HG02840 (cell line): ENCODE measurements around the gene PRR33.

Source experiments
- ATAC-seq: cut with Tn5 transposase; IDR thresholded peaks from one replicate; pipeline ENCODE4 v1.9.1; 2021; ENCODE audit warnings: mild to moderate bottlenecking, moderate library complexity, moderate number of reproducible peaks; ENCODE audit not compliant: unreplicated experiment, low FRiP score

The PRR33 gene

DNA sequence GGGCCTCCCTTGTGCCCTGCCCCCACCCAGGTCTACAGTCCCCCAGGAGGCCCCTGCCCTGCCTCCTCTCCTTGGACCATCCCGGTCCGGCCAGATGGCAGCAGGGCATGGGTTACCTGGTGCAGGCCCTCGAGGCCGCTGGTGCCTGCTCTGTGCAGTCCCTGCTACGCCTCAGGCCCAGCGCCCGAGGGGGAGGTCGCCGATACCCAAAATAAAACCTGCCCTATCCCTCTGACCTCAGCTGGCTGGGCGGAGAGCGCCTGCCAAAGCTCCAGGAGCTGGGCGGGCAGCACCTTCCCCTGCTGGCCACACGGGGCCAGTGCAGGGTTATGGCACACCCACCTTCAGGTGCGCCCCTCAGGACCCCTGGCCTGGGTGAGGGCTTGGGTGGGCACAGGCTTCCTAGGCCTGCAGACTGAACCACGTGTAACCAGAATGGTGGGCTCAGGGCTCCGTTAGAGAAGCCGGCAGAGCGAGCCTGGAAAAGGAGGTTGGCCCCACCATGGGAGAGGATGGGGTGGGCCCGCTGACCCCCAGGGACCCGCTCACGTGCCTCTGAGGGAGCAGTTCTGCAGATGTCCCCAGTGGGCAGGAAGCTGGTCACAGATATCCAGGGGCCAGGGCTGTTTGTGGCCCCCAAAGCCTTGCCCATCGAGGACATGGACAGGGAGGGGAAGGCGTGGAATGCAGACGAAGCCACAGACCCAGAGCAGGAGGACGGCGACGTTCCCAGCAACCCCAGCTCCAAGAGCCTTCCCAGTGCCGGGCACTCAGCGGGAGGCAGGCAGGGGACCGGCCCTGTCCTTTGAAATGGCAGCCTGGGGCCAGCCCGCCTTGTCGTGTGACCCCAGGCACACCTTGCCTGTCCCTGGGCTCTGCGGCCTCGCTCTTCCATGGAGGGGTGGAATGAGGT, 26.1 kb upstream of the PRR33 start:
- no peak for ATAC-seq

DNA sequence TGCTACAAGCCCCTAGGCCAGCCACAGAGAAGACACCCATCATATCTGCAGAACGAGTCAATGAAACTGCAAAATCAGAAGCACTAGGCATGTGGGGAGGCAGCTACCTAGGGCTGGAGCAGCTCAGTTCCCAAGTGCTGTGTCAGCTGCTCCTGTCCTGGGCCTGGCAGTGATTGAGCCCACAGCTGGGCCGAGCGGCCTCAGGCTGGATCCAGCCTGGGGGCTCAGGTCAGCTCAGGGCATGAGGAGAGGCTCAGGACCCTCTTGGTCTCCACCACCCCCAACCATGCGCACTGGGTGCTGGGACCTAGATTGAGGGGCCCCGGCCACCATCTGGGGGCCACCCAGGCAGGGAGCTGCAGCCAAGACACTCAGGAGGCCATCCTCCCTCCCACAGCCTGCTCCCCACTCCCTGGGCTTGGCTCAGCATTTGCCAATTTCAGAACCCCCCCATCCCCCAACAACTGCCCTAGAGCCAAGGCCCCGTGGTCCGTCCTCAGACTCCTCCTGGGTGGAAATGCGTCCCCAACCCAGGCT, 25.4 kb upstream of the PRR33 start:
- ATAC-seq = no peak

DNA sequence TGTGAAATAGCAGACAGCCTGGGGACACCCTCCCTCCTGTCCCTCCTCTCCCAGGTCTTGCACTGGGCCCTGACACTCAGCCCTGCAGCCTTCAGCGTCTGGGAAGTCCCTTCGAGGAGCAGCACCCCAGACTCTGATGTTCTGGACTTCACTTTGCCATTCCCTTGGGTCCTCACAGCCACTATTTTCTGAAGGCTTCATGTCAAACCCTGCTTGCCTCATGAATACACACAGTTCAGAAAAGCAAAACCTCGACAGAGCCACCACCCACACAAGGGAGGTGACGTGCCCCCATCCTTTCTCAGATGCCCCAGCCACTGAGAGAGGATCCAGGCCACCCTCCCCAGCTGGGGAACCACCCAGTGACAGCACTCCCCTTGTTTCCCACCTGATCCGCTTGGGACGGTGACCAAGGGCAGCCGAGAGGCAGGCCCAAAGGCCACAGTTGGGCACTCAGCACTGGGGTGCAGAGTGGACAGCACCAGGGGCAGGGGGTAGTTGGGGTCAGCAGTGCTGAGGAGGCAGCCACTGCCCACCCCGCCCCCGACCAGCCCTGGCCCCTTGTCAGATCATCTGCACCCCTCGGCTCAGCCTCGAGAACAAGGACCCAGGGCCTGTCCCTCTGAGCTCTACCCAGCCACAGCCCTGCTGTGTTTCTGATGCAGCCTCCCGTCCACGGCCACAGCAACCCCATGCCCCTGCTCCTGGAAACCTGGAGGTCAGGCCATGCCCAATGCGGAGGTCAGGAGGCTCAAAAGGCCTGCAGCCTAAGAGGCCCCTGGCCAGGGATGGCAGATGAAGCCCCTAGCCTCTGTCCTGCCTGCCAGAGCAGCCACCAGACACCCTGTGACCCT, 24.7 kb upstream of the PRR33 start:
- ATAC-seq = no peak

DNA sequence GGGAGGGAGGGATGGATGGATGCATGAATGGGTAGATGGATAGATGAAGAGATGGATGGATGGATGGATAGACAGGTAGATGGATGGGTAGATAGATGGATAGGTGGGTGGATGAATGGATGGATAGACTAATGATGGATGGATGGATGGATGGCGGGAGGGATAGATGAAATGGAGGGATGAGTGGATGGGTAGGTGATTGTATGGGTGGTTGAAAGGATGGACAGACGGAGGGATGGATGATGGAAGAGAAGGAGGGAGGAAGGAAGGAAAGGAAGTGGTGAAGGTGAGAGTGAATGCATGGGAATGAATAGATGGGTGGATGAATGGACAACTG, 24.1 kb upstream of the PRR33 start:
- ATAC-seq = no peak

DNA sequence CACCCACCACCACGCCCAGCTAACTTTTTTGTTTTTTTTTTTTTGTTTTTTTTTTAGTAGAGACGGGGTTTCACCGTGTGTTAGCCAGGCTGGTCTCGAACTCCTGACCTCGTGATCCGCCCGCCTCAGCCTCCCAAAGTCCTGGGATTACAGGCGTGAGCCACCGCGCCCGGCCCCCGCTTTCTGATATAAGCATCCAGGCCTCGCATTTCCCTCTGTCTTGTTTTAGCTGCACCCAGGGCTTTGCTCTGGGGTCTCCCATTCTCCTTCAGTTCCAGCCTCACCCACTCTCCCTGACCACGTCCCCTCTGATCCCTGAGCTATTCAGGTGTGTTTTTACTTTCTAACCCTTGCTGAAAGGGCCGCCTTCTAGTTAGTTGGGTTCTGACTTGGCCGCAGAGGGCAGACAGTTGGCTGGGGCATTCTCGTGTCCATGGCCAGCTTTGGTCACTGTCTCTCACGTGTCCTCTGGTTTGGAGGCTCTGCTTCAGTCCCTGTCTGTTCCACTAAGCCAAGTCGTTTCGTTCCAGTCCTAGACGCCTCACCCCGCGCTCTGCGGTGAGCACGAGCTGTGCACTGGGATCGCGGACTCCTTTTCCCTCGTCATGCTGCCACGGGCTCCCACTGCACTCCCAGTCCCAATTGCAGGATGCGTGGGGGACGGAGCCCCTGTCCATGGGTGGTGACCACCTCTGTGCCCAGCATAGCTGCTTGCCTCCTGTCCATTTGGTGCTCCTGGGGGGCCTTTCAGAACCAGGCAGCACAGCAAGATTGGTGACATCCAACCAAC, 21.8 kb upstream of the PRR33 start:
- ATAC-seq = no peak

DNA sequence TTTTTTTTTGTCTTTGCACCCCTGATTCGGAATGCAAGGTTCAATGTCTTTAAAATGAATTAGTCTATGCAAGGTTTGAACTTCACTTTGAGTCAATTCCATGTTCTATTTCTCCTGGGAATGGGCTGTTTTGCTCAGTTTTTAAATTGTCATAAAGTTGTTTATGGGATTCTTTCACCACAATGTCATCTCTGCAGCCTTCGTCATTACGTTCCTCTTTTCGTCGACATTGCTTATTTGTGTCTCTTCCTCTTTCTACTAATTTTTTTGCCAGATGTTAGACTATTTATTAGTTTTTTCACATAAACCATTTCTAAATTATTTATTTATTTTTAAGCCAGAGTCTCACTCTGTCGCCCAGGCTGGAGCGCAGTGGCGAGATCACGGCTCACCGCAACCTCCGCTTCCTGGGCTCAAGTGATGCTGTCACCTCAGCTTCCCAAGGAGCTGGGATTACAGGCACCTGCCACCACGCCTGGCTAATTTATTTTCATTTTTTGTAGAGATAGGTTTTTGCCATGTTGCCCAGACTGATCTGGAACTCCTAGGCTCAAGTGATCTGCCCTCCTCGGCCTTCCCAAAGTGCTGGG, 20.7 kb upstream of the PRR33 start:
- no peak for ATAC-seq

DNA sequence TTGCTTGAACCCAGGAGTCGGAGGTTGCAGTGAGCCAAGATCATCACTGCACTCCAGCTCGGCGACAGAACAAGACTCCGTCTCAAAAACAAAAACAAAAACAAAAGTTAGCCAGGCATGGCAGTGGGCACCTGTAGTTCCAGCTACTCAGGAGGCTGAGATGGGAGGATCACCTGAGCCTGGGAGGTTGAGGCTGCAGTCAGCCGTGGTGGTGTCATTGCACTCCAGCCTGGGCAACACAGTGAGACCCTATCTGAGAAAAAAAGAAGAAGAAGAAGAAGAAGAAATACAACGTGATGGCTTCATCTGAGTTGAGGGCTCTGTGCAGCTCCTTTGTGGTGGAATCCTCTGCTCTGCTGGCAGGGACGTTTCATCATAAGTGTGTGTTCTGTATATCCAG, 17.8 kb upstream of the PRR33 start:
- ATAC-seq = no peak

DNA sequence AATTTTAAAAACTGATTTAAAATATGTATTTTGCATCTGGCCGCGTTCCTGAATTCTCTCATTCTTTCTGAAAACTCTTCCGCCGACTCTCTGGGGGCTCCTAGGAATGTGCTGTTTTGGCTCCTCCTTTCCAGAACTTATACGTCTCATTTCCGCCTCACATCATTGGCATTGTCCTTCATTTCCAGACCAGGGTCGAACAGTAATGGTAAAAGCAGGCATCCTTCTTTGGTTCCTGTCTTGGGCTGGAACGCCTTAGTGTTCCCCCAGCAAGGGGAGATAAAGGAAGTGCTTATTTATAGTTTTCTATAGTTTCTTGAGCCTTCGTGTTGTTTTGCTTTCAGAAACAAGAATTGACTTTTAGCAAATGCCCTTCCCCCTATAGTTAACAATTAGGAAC, 16.9 kb upstream of the PRR33 start:
- no peak for ATAC-seq

DNA sequence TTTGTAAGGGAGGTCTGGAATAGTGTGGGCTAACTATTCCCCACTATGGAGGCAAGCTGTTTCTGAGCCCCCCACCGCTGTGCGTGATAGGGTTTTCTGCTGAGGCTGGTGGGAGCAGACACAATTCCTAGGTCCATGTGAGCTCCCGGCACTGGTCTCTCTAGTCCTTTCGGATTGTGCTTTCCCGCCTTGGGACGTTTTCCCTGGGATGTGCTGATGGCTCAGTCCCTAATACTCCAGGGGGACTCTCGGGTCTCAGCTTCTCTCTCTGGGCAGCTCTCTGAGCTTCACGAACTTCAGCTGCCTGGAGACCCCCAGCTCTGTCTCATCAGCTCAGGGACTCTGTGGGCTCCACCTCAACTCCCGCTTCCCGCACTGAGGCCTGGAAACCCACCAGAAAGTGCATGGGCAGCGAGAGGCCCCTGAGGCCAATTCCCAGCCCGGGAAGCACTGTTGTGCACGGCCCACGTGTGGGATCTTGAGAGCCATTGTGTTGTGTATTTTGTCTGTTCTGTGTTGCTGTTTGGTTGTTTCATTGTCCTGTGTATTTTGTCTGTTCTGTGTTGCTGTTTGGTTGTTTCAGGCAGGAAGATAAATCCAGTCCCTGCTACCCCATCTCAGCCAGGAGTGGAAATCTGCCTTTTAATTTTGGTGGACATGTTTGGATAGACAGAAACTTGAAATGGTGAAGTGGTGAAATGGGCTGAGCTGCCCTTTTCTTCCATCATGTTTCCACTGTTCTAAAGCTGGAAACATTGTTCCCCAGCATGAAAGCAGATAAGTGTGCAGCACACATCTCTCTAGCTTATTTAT, 15.1 kb upstream of the PRR33 start:
- ATAC-seq = no peak

DNA sequence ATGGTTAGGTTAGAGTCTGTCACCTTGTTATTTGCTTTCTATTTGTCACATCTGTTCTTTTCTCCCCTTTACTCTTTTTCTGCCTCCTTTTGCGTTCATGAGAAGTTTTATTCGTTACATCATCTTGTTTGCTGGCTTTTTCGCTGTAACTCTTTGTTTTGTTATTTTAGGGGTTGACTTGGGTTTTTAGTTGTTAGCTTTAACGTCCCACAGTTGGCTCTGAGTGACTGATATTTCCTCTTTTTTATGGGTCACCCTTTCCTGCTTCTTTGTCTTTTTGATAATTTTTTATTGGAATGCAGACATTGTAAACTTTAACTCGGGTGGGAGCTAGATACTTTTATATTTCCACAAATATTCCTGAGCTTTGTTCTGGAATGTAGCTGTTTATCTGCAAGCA, 14.5 kb upstream of the PRR33 start:
- ATAC-seq = no peak

DNA sequence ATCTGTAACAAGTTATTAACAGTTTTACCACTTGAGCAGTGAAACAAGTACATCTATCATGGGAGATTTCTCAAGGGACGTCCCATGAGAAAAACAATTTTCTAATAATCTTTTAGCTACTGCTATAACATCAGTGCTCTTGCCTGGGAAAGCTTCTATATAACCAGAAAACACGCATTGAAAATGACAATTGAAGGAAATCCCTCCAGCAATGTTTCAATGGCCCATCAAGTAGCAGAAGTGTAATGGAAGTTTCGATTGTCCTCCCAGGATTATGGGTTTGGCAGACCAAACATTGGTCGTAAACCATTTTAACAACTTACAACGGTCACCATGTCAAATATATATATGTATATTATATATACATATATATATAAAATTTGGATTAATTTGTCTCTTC, 8.0 kb upstream of the PRR33 start:
- ATAC-seq = no peak

DNA sequence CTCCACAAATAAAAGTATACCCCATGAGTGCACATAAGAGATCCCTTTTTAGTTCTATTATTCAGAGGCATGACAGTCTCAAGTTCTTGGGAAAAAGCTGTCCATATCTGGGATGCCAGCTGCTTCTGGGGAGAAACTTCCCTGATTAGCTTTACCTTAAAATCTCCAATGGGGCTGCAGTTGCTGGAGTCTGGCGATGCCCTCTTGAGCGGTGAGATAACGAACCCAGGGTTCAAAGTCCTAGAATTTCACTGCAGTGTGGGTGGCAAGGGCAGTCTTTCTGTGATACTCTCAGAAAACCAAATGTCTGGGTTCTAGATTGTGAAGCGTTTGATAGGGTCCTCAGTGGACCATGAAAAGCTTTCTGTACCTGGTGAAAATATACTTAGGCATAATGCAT, 7.4 kb upstream of the PRR33 start:
- ATAC-seq = no peak

DNA sequence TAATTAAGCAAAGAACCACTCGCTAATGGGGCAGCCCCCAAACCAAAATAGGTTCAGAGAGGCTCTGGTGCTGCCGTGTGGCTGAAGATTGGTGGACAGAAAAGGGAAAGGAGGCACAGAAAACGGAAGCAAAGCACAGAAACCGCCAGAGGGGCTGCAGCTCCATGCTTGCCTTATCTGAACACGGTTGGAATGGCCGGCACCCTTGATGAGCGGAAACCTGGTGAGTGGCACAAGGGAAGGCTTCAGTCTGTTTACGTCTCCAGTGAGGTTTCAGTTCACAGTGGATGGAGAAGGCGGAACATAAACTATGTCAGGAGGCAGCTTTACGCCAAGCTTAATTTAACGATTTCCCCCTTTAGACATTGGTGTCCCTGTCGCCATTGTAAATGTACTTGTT, 5.2 kb upstream of the PRR33 start:
- no peak for ATAC-seq

DNA sequence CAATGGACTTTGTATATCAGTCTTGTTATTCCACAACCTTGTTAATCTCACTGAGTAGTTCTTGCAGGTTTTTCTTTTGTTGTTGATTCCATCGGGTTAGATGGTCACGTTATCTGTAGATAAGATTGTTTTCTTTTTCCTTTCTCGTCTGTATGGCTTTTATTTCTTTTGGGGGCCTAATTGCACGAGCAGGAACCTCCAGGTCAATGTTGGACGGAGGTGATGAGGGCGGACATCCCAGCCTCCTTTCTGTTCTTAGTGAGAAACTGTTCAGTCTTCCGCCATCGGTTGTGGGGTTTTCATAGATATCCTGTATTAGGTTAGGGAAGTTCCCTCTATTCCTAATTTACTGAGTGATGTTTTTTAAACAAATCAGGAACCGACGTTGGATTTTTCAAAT, 4.8 kb upstream of the PRR33 start:
- ATAC-seq = no peak

DNA sequence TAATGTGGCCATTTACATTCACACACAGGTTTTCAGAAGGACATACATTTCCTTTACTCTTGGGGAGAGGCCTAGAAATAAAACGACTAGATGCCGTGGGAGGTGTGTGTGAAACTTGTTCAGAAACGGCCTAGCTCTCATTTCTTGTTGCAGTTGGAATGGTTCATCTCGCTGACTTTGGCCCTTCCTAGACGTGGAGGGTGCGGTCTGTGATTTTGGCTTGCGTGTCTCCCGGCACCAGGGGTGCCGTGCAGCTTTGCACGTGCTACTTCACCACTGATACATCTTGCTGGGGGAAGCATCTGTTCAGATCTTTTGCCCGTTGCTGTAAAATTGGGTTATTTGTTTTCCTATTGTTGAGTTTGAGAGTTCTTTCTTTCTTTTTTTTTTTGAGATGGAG, 3.1 kb upstream of the PRR33 start:
- ATAC-seq = no peak

DNA sequence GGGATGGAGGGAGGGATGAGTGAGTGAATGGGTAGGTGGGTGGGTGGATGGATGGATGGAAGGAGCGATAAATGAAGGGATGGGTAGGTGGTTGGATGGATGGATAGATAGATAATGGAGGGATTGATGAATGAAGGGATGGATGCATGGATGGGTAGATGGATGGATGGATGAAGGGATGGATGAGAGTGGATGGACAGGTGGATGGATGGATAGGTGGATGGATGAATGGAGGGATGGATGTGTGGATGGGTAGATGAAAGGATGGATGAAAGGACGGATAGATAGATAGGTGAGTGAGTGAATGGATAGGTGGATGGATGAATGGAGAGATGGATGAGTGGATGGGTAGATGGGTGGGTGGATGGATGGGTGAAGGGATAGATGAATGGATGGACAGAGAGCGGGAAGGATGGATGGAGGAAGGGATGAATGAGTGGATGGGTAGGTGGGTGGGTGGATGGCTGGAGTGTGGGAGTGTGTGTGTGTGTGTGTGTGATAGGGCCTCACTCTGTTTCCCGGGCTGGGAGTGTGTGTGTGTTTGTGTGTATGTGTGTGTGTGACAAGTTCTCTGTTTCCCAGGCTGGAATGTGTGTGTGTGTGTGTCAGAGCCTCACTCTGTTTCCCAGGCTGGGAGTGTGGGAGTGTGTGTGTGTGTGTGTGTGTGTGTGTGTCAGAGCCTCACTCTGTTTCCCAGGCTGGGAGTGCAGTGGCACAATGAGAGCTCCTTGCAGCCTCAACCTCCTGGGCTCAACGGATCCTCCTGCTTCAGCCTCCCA, 2.1 kb upstream of the PRR33 start:
- no peak for ATAC-seq

DNA sequence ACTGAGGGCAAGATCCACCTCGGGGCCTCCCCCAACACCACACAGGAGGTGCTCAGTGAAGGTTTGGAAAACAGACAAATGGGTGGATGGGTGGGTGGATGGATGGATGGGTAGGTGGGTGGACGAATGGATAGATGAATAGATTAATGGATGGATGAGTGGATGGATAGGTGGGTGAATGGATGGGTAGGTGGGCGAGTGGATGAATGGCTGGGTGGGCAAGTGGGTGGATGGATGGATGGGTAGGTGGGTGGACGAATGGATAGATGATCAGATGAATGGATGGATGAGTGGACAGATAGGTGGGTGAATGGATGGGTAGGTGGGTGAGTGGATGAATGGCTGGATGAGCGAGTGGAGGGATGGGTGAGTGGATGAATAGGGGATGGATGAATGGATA, 863 bp upstream of the PRR33 start:
- no peak for ATAC-seq

DNA sequence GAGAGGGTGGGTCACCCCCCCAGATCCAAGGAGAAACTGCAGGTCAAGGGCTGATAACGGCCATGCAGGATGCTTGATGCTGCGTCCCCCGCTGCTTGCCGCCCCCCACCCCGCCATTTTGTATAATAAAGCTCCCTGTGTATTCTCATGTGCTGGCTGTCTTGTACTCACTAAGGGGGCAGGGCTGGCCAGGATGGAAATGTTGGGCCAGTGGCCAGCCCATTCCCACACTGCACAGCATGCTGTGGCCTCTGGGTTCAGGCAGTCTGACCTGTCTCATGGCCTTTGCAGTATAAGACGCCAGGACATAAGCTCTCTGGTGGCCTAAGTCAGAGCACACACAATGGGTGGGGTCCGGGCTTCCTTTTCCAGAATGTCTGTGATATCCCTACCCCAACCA, 421 bp upstream of the PRR33 start:
- ATAC-seq = no peak
